ENCODE data around the gene ZNHIT6.
"Not testable (repeated sequence)": the region's sequence is repeated elsewhere in the genome, so short reads cannot be mapped to it uniquely, and the experiment has no call there.

Gene ZNHIT6, protein sequence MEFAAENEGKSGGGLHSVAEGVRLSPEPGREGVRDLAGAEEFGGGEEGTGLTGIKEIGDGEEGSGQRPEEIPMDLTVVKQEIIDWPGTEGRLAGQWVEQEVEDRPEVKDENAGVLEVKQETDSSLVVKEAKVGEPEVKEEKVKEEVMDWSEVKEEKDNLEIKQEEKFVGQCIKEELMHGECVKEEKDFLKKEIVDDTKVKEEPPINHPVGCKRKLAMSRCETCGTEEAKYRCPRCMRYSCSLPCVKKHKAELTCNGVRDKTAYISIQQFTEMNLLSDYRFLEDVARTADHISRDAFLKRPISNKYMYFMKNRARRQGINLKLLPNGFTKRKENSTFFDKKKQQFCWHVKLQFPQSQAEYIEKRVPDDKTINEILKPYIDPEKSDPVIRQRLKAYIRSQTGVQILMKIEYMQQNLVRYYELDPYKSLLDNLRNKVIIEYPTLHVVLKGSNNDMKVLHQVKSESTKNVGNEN

DNA sequence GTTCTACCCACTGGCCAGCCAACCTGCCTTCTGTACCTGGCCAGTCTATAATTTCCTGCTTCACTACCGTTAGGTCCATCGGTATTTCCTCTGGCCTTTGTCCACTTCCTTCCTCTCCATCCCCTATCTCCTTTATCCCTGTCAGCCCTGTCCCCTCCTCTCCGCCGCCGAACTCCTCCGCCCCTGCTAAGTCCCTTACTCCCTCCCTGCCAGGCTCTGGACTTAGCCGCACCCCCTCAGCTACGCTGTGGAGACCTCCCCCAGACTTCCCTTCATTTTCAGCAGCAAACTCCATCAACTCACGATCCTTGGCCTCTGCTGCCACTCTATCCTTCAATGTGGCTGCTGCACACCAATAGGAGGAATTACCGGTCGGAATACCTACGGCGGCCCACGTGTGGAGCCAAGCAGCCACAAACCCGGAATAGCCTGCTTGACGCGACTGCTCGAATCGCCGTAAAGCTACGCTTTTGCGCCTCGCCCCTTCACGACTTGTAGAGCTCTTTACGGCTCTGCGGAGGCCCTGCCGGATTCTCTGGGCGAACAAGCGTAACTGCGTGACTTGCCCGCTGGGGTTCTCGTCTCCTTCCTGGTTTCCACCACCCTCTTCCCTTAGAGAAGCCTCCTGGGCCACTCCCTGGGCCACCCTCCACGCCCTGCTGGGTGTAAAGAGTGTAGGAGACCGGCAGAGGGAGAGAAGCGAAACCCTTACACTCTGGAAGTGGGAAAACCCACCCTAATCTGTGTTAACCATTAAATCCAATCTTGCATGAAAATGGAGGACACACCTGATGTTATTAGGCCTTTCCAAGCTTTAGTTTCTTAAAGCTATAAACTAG is at the start of gene ZNHIT6:
TSS of gene ZNHIT6 (minus strand) at position 444 of the 839 bp plus-strand sequence. CDS start at position 295, 149 bp downstream.
- DNase-seq (ENCODE audit: low read depth): peak; percentile 96

DNA sequence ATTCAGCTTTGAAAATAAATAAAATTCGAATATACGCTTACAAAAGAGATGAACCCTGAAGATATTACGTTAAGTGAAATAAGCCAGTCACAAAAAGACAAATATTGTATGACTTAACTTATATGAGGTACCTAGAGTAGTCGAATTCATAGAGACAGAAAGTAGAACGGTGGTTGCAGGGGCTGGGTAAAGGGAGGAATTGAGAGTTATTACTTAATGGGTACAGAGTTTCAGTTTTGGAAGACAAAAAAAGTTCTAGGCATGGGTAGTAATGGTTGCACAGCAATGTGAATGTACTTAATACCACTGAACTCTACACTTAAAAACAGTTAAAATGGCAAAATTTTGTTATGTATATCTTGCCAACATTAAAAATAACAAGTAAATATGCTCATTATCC is 48.6 kb upstream of the ZNHIT6 start:
- no peak for DNase-seq (ENCODE audit: low read depth)

DNA sequence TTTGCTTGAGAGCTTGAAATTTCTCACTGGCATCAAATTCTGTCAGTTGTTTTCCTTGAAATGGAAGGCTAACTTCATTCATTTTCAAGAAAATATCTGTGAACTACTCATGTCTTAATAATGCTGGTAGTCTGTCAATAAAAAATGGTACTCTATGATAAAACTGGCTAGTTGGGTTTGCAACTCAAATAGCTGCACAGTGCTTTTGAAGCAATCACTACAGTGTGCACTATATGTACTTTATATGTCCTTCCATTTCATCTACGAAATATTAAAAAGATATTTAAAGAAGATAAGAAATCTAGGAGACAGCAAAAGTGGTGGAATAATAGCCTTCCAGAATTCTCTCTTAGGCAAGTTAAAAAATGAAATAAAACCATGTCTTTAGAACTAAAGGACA is 39.9 kb upstream of the ZNHIT6 start:
- DNase-seq (ENCODE audit: low read depth): no peak

DNA sequence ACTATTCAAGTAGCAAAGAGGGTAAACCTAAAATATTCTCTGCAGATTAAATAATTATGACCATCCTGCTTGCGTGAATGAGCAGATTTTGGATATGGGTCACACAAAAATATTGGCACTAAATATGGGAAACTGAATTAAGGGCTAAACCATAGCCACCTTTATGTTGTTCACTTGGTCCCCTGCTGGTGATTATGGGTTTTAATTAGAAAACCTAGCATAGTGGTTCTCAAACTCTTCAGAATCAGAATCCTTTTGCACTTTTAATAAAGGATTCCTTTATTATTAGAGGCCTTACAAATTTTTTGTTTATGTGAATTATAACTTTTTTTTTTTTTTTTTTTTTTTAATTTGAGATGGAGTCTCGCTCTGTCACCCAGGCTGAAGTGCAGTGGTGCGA is 38.5 kb upstream of the ZNHIT6 start:
- DNase-seq (ENCODE audit: low read depth): no peak

DNA sequence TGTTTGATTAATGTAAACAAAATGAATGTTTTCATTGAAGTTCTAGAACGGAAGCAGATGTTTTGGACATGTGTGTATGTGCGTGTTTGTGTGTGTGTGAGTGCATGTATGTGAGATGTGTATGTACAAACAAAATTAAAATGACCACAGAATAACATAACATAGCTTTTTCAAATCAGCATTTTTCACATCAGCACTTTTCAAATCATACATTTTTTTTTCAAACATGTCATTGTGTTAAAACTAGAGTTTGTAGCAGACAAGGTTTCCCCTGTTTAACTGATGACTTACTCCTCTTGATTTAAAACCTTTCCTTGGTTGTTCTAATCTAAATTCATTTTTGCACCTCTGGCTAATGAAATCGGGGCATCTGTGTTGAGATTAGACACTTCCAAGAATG is 35.6 kb upstream of the ZNHIT6 start:
- no peak for DNase-seq (ENCODE audit: low read depth)

DNA sequence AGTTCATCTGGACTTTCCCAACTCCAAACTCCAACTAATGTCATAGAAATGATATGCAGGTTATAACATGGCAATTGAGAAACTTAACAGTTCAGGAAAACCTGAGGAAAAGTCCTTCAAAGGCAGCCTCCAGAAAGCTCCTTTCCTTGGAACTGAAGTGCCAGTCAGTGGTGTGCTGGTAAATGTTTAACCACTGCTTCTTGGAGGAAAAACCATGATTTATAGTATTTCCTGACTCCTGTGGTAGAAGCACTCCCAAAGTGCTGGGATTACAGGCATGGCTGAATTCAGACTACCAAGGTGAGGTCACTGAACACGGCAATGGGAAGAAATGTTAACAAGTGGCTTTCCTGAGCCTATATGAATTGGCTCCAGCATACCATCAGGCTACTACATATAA is 26.7 kb upstream of the ZNHIT6 start:
- DNase-seq (ENCODE audit: low read depth): no peak

DNA sequence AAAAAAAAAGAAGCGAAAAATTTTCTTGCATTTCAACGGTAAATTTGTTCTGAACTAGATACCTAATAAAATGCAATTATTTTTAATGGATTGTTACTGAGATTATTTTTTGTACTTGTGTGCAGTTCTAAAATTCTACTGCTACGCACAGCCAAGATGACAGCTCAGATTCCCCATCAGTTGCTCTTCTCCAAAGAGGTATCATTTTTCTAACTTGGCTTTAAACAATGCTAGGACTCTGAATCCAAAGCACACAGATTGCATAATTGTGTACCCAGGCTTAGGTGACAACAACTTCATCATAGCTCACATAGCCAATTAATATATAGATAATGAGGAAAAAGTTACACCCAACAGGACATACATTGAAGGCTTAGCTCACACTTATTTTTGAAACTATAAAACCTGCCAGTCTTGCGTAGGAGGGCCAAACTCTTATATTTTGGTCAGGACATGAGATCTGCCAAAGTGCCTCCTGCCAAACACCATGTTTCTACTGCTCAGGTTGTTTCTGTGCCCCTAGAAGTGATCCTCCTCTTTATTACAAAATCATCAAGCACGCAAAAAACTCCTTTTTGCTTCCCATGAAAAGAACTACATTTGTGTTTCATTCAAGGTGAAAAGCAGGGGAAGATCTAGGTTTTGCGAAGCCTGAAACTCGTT is 10.6 kb upstream of the ZNHIT6 start:
- DNase-seq (ENCODE audit: low read depth): no peak

DNA sequence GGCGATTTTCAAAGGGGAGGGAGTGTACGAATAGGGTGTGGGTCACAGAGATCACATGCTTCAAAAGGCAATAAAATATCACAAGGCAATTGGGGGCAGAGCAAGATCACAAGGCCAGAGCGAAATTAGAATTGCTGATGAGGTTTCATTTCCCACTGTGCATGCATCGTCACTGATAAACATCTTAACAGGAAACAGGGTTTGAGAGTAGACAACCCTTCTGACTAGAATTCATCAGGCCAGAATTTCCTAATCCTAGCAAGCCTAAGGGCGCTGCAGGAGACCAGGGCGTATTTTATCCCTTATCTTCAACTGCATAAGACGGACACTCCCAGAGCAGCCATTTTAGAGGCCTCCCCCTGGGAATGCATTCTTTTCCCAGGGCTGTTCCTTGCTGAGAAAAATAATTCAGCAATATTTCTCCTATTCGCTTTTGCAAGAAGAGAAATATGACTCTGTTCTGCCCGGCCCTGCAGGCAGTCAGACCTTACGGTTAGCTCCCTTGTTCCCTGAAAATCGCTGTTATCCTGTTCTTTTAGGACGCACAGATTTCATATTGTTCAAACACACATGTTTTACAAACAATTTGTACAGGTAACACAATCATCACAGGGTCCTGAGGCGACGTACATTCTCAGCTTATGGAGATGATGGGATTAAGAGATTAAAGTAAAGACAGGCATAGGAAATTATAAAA is 6.3 kb upstream of the ZNHIT6 start:
- DNase-seq (ENCODE audit: low read depth): not testable (repeated sequence)

DNA sequence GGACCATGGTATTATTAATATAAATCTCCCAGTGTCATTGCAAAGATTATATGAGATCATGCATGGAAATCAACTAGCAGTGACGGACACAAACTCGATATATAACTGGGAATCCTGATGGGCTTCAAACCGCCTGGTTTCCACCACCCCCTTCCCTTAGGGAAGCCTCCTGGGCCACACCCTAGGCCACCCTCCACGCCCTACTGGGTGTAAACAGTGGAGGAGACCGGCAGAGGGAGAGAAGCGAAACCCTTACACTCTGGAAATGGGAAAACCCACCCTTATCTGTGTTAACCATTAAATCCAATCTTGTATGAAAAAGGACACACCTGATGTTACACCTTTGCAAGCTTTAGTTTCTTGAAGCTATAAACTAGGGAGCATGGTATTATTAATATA is 595 bp upstream of the ZNHIT6 start:
- DNase-seq (ENCODE audit: low read depth): no peak

DNA sequence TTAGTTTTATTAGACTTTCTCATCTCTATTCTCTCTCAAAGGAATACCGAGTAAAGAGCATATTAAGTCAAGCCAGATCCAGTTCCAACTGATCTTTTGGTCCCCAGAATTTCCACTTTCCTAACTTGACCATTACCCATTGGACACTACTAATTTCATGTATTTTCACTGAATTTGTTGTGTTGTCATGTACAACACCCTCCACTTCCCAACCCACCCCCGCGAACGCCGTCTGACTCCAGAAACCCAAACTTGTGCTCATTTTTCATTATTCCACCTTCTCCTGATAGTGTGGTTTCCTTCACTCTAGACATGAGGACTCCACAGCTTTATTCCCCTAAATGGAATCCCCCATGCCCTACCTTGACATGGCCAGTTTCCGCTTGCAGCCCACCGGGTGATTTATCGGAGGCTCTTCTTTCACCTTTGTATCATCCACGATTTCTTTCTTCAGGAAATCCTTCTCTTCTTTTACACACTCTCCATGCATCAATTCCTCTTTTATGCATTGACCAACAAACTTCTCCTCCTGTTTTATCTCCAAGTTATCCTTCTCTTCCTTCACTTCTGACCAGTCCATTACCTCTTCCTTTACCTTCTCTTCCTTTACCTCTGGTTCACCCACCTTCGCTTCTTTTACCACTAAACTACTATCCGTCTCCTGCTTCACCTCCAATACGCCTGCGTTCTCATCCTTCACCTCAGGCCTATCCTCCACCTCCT is 805 bp downstream of the ZNHIT6 start:
- no peak for DNase-seq (ENCODE audit: low read depth)

DNA sequence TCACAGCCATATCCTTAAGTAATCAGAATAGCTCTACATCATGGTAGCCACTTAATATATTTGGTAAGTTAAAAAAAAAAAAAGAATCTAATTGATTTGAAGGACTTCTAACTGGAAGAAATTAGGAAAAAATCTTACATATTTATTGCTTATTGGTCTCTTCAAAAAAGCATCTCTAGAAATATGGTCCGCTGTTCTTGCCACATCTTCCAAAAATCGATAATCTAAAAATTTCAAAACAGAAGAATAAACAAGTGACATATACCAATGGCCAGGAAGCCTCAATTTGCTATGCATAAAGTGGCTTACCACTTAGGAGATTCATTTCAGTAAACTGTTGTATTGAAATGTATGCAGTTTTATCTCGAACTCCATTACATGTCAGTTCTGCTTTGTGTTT is 2.3 kb downstream of the ZNHIT6 start:
- DNase-seq (ENCODE audit: low read depth): no peak

DNA sequence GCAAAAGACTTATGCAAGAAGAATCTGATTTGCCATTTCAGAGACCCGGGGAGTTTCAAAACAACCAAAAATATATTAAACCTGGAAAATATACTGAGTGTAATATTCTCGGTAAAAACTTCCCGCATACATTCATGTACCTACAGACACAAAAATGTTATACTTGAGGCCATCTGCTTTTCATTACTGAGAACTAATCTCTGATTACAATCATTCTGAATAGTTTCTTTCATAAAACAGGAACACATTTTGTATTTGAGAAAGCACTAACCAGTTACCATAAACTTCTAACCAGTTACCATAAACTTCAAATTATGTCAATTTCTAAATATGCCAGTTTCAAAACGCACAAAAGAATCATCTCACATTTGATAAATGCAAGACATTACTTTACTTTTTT is 7.8 kb downstream of the ZNHIT6 start:
- DNase-seq (ENCODE audit: low read depth): no peak

DNA sequence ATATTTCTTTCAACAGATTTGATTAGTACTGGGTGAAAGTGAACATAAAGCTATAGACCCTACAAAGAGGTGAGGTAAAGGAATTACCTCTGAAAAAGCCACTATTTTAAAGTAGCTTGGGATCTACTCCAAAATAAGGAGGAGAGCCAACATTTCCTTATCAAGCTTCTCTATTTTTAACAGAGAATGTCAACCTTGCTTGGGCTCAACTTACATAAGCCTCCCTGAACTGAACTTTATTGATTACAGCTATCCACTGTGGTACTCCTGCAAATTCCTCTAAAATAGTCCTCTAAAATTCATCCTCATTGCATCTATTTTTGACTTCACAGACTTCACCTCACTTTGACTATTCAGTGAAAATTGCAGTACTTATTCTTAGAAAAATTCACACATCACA is 10.3 kb downstream of the ZNHIT6 start:
- DNase-seq (ENCODE audit: low read depth): no peak

DNA sequence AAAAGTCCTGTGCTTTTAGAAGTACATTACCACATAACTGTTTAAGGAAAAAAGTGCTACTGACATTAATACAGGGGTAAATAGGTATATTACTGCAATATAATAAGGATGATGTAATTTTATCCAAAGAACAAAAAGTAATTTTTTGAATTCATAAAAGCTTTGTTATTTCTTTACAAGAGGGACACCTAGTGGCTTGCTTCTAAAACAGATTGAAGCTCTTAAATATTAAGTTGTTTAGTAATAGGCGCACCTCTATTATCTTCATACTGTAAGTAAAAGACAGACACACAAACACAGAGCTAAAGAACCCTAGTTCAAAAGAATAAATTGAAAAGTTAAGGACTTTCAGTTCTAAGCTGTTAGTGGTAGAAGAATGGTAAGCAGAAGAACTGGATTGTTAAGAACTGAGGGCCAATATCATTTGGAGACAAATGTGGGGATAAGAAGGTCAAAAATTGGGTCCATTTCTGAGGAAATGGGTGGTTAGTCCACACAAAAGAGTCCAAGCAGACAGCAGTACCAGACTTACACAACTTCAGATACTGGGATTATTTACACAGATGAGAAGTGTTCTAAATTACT is 15.4 kb downstream of the ZNHIT6 start:
- peak; percentile 68 for DNase-seq (ENCODE audit: low read depth)

DNA sequence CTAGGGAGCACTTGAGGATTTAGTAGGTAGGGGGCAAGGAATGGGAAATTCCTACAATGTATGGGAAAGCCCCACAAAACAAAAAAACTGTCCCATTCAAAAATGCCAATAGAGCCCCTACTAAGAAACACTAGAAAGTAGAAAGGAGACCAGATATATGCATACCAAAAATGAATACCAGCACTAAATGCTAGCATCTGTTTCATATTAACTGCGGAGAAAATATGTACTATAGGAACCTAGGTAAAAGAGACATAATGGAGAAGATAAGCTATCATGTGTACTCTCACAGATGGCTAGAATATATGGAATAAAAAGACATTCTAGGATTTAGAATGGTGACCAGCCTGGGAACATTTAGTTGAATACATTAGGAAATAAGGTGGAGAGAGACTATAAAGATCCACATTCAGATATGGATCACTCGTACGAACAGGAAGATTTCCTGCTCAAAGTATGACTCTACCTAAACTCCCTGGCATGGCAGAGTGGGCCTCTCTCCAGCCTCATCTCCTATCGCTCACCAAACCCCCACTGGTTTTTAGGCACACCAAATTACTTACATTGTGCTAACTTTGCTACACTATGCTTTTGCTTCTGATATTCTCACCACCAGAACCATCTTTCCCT is 18.3 kb downstream of the ZNHIT6 start:
- DNase-seq (ENCODE audit: low read depth): no peak

DNA sequence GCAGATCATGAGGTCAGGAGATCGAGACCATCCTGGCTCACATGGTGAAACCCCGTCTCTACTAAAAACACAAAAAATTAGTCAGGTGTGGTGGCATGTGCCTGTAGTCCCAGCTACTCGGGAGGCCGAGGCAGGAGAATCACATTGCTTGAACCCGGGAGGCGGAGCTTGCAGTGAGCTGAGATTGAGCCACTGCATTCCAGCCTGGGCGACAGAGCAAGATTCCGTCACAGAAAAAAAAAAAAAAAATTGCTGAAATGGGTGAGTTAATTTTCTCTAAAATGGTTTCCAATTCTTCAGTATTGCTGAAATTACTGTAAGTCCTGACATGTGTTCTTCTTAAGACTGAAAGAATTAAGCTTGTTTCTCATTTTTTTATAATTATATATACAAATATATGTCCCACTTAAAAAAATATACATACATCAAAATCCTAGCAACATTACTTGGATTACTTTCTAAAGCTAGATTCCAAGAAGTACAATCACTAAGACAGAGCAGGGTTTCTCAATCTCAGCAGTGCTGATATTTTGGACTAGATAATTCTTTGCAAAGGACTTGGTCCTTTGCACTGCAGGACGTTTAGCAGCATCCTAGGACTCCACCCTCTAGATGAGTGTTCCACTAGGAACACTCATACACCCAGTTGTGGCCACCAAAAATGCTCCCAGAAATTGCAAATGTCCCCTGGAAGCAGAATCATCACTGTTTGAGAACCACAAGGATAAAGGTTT is 24.8 kb downstream of the ZNHIT6 start:
- peak; percentile 24 for DNase-seq (ENCODE audit: low read depth)

DNA sequence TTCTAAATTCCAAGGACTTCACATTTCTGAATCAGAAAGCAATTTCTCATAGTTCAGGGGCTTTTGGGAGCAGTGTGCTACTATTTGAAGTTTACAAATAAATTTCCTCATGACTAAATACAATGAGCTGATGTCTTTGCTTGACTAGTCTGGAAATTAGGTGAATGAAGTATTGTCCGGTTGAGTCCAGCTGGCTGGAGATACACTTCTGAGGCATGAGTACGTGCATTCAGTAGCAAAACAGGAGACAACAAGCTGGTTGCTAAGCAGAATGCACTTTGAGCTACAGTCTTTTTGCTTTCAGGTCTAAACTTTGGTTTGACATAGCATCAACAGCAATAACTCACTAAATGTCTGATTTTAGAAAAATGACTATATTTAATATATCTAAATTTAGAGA is 27.1 kb downstream of the ZNHIT6 start:
- peak; percentile 13 for DNase-seq (ENCODE audit: low read depth)

DNA sequence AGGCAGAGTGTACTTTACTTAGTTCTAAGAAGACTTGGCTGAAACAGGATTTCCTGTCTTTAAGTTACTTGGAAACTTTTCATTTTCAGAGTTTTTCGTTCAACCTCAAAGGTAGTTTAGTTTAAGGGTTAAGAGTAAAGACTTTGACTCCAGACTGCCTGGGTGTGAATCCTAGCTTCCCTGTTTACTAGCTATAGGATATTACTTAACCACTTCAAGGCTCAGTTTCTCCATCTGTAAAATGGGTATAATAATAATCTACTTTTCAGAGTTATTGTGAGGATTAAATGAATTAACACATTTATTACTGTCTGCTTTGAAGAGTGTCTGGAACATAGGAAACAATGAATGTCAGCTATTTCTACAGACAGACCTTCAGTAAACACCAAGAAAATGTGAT is 30.0 kb downstream of the ZNHIT6 start:
- DNase-seq (ENCODE audit: low read depth): no peak

DNA sequence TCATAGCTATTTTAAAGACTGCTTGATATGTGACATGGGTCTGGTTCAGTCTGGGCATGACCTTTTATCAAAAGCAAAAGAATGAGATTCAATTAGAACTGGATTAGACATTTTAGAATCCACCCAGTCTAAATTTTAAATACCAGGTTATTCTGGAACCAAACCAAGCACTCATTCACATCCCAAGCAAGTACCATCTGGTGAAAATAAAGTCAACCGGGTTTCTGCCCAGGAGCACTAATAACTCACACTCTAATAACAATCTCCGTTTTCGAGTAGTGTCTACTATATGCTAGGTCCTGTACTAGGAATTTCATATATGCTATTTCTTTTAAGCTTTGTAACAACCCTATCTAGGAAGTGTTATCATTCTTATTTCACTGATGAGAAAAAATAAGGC is 30.6 kb downstream of the ZNHIT6 start:
- DNase-seq (ENCODE audit: low read depth): no peak

All from EH (cell line).